CD4-positive, alpha-beta T cell treated with Interferon alpha-2 for 1 hour (primary cell): ENCODE data around the gene CDC14B.
"Not testable (repeated sequence)": the region's sequence is repeated elsewhere in the genome, so short reads cannot be mapped to it uniquely, and the experiment has no call there.

Experiments used
- DNase-seq, 2 donors: peaks; one replicate each; pipeline ENCODE4 v3.0.0-alpha.2; 2020 to 2022

The CDC14B gene

GRCh38 chr9:96585426-96585825 lies 34.2 kb downstream of the CDC14B start:
- DNase-seq = no peak

DNA sequence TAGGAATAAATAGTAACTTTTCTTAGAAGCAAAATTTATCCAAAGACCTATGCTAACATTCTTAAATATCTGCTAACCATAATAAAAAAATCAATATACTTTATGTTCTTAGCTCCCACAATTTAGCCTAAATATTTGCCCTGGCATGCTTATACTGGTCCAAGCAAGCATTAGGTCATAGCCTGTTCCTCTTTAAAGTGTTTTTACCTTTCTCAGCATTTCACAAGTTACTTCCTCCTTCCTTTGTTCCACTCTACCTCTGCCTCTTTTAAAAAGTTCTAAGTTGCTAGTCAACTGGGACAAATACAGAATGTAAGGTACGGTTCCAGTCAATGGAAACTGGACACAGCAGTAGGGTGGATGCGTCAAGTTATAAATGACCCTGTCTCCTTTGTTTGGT lies 37.4 kb downstream of the CDC14B start:
- DNase-seq = not testable (repeated sequence)

- no peak for DNase-seq
These were observed 37.9 kb downstream of the CDC14B start for GRCh38 chr9:96581786-96582185.

- no peak for DNase-seq
These were observed 38.3 kb downstream of the CDC14B start for GRCh38 chr9:96581301-96581700.

DNA sequence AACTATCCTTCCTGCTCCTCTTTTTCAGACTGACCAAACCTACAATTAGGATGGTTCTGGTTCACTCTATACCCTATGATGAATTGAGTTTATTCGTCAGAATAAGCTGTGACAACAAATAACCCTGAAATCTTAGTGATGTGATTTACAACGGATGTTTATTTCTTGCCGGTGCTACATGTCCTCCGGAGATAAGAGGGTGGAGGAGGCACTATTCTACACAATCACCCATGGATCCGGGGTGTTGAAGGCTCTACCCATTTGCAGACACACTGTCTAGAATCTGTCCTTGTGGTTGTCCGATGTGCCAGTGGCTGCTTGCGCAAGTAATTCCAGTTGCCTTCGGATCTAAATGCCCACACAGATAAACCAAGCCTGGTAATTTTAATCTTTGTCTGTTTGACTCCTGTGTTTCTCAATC lies 44.7 kb downstream of the CDC14B start:
- no peak for DNase-seq

- no peak for DNase-seq
These were observed 45.2 kb downstream of the CDC14B start for GRCh38 chr9:96574455-96574854.

- DNase-seq = no peak
These were observed 52.4 kb downstream of the CDC14B start for GRCh38 chr9:96567203-96567700.

DNA sequence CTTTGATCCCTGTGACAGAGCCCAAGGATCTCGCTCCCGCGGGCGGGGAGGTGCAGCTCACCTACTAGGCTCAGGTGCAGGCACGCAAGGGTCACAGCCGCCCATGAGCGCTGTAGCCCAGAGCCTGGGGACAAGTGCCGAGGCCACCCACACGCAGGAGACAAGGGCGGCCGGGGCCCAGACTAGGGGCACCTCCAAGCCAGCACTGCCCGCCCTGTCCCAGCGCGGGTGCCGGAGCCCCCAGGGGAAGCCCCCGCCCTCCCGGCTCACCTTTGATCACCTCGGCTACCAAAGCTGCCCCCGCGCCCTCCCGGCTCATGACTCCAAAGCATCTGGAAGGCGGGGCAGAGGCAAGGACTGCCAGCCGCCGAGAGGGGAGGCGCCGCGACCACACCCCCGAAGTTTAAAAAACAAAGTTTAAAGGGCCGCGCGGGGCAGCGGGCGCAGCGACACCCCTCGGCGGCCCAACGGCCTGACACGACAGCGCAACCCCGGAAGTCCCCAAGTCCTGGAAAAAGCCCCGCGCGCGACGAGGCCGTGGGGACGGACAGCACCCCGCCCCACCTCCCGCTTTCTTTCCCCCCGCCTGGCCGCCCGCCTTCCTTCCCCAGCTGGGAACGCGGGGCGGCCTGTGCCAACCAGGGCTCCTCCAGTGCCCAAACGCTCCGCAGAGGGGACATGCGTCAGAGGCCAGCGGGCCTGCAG lies 53.0 kb downstream of the CDC14B start:
- peak; percentile 75 to 86 for DNase-seq

DNA sequence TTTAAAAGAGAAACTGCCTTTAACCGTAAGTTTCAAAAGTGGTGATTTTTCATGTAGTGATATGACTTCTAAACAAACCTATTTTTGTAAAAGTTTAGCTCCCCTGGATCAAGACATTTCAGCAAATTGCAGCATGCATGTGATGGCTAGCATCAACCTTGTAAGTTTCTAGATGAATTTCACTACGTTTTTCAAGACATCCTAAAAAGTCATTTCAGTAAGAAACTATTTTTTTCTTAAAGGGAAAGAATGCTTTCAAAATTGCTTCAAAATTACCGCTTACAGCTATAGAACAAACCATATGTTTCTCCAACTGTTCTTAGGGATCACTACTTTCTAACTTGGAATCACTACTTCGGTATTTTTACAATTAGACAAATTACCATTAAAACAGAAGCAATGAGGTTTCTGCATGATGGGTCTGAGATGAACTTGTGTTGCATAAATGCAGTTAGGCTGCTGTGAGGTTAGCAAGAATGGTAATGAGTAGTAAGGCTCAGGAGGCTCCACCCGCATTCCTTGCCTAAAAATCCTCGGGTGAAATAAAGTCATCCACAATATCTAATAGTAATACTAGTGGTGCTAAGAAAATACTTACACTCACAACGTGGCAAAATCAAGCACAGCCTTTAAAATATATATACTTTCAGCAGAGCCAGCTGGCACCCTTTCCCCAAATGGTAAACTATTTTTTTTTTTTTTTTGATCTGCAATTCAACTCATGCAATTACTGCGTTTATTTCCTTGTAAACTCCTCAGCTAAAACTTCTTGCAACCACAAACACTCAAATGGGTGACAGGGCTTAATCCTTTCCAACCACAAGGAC lies 53.8 kb downstream of the CDC14B start:
- DNase-seq = no peak

- no peak for DNase-seq
These were observed 55.4 kb downstream of the CDC14B start for GRCh38 chr9:96564217-96564616.

- no peak for DNase-seq
These were observed 60.2 kb downstream of the CDC14B start for GRCh38 chr9:96559339-96559943.

DNA sequence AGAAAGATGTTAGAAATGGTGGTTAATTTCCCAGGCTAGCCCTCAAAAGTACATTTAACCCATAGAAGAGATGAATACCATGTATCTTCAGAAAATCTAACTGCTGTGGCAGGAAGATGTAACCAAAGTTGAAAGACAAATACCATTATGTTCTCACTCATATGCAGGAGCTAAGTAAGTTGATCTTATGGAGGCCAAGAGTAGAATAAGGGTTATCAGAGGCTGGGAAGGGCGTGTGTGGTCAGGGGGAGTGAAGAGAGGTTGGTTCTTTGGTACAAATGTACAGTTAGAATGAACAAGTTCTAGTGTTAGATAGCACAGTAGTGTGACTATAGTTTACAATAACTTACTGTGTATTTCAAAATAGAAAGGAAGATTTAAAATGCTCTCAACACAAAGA lies 61.7 kb downstream of the CDC14B start:
- no peak for DNase-seq

- no peak for DNase-seq
These were observed 62.8 kb downstream of the CDC14B start for GRCh38 chr9:96556701-96557461.

GRCh38 chr9:96555567-96556386 lies 63.9 kb downstream of the CDC14B start:
- DNase-seq = no peak

- no peak for DNase-seq
These were observed 64.7 kb downstream of the CDC14B start for GRCh38 chr9:96554801-96555566.

DNA sequence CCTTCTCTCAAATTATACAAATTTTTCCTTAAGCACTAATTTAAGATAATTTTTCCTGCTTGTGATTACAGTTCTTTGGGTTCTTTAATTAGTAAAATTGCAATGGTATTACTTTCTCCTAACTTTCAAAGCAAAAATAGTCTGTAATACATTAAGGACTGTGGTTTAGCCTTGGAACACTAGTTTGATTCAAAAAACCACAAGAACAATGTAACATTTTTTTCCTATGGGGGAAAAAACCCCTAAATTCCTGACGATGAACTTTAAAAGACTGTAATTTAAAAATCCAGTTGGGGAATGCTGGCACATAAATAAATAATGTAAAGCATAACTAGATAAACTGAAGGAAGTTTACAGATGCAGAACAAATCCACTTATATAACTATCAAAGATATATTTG lies 65.3 kb downstream of the CDC14B start:
- DNase-seq = no peak

GRCh38 chr9:96553070-96553469 lies 66.6 kb downstream of the CDC14B start:
- no peak for DNase-seq

DNA sequence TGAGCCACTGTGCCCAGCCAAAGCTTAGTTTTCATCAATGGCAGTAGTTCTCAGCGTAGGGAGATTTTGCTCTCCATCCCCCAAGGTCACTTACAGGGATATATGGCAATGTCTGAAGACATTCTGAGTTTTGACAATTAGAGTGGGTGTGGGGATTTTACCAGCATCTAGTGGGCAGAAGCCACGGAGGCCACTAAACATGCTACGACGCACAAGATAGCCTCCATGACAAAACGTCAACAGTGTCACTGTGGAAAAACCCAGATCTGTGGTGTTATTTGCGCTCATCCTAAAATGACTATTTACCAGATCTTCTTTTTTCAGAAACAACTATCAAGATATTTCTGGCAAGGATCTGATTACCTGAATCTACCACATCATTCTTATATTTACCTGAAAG lies 68.2 kb downstream of the CDC14B start:
- DNase-seq = no peak

GRCh38 chr9:96550659-96551058 lies 69.0 kb downstream of the CDC14B start:
- no peak for DNase-seq

DNA sequence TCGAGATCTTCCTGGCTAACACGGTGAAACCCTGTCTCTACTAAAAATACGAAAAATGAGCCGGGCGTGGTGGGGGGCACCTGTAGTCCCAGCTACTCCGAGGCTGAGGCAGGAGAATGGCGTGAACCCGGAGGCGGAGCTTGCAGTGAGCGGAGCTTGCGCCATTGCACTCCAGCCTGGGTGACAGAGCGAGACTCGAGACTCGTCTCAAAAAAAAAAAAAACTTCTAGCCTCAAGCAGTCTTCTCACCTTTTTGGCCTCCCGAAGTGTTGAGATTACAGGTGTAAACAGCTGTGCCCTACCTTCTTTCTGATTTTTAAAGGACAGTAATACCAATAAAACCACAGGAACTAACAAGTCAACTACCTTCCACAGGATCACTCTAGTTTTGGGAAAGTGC lies 76.5 kb downstream of the CDC14B start:
- not testable (repeated sequence) for DNase-seq

GRCh38 chr9:96540106-96540505 lies 79.5 kb downstream of the CDC14B start:
- no peak for DNase-seq
